Colonic mucosa (tissue), 4 donors: ENCODE measurements around the gene PI3. TPM values are rescaled to one million over a fixed set of nuclear protein-coding genes. Genes with fewer than 3 reads are reported as not detected.

ENCODE experiments used
- DNase-seq: peaks from one replicate; pipeline ENCODE4 v3.0.0-alpha.2; 2020
- H3K27ac ChIP-seq: fragments of 200-600 bp; one replicate; pipeline ENCODE4 v1.8.0; 2021
- H3K27me3 ChIP-seq: fragments of 200-600 bp; one replicate; pipeline ENCODE4 v1.8.0; 2021
- H3K36me3 ChIP-seq: fragments of 200-600 bp; one replicate; pipeline ENCODE4 v1.8.0; 2021
- H3K4me1 ChIP-seq: fragments of 200-600 bp; one replicate; pipeline ENCODE4 v1.8.0; 2021; ENCODE audit warnings: mild to moderate bottlenecking
- H3K4me3 ChIP-seq: fragments of 200-600 bp; one replicate; pipeline ENCODE4 v1.8.0; 2021
- H3K9ac ChIP-seq, 2 donors: one replicate each; pipeline ENCODE4 v1.7.0; 2013; ENCODE audit warnings: control low read depth in 2 of 2, low read depth in 2 of 2, low read length in 2 of 2
- H3K9me3 ChIP-seq: fragments of 200-600 bp; one replicate; pipeline ENCODE4 v1.8.0; 2021
- intact Hi-C: fragments of 100-400 bp; cut with DNase I; formaldehyde crosslinking; loops from one replicate; pipeline ENCODE4 v1.14.1; 2022
- total RNA-seq, 2 donors: library from RNA; stranded (reverse); fragmentation: NEBNext Ultra II Directional in 1 of 2; extraction: Animal tissue kit (Norgen Biotek cat#: 25700) in 1 of 2; gene quantifications; one replicate each; pipeline ENCODE4 v1.2.1, GENCODE V29; 2021
- TF ChIP-seq, protein P1 (sequence below): fragments of 200-600 bp; IDR thresholded peaks from one replicate; pipeline ENCODE4 v1.8.0; 2022; ENCODE audit warnings: antibody characterized with exemption, mild to moderate bottlenecking
- donor health status: healthy.
- donor health status: DM: no; HTN: no; CAD: no.
- donor health status: DM: no; HTN: no; CAD: no.

The PI3 gene
- total RNA-seq, 2 donors from 2014 or later, result 93.4 to 262 TPM

DNA sequence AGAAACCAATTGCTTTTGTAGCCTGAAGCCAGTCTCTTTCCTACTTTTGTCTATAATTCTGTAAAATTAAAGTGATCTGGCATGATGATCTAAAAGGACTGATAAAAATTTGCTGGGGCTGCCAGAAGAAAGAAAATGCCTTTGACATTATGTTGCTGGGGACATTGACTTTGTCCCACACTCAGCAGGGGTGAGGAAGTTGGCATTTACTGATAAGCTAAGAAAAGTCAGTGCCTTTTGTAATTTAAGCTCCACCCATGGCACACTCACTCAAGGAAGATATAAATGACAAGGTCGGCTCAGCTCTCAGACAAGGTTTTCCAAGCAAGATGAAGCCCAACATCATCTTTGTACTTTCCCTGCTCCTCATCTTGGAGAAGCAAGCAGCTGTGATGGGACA is 32.0 kb downstream of the PI3 start, which contains the start of gene SEMG1:
SEMG1 (plus strand) TSS at position 309 of the 400 bp plus-strand sequence; CDS start at position 330, 21 bp downstream.
- no peak within 1 kb of the TSS for H3K27ac ChIP-seq
- H3K36me3 ChIP-seq, result no peaks in the 10 kb centered on the region
- intact Hi-C loops, result no loop called here
- TF ChIP-seq, protein P1, sequence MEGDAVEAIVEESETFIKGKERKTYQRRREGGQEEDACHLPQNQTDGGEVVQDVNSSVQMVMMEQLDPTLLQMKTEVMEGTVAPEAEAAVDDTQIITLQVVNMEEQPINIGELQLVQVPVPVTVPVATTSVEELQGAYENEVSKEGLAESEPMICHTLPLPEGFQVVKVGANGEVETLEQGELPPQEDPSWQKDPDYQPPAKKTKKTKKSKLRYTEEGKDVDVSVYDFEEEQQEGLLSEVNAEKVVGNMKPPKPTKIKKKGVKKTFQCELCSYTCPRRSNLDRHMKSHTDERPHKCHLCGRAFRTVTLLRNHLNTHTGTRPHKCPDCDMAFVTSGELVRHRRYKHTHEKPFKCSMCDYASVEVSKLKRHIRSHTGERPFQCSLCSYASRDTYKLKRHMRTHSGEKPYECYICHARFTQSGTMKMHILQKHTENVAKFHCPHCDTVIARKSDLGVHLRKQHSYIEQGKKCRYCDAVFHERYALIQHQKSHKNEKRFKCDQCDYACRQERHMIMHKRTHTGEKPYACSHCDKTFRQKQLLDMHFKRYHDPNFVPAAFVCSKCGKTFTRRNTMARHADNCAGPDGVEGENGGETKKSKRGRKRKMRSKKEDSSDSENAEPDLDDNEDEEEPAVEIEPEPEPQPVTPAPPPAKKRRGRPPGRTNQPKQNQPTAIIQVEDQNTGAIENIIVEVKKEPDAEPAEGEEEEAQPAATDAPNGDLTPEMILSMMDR, result no peak
- H3K4me1 ChIP-seq, result no peaks in the 10 kb centered on the region
- H3K4me3 ChIP-seq, result no peak within 1 kb of the TSS
- H3K9ac ChIP-seq, result no peak within 1 kb of the TSS
- no peaks in the 10 kb centered on the region for H3K9me3 ChIP-seq
- peak; percentile 21 for DNase-seq
- no peaks in the 10 kb centered on the region for H3K27me3 ChIP-seq

DNA sequence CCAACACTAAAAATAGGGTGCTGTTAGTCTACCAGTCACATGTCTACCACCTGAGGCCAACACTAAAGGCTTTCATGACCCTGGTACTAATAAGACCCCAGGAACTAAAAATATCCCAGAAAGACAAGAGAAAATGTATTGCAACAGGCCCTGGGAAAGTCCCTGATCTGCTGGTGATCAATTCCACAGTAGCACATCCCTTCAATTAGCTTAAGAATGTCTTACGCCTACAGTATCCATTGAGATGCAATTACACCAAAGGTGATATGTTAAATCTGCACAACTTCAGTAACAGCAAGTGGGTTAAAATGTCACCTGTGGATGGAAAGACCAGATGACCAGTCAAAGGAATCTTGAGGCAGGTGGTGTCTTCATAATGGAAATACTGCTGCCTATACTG is 35.2 kb downstream of the PI3 start:
- TF ChIP-seq, protein P1, result no peak
- Histone ChIP-seq H3K27ac (no peak overlapping the region), H3K4me1 (no peaks in the 10 kb centered on the region), H3K9me3 (no peaks in the 10 kb centered on the region), H3K36me3 (no peaks in the 10 kb centered on the region), H3K4me3 (no peak overlapping the region), H3K27me3 (no peaks in the 10 kb centered on the region), H3K9ac (no peak overlapping the region)
- intact Hi-C loops, result no loop called here
- DNase-seq, result no peak

DNA sequence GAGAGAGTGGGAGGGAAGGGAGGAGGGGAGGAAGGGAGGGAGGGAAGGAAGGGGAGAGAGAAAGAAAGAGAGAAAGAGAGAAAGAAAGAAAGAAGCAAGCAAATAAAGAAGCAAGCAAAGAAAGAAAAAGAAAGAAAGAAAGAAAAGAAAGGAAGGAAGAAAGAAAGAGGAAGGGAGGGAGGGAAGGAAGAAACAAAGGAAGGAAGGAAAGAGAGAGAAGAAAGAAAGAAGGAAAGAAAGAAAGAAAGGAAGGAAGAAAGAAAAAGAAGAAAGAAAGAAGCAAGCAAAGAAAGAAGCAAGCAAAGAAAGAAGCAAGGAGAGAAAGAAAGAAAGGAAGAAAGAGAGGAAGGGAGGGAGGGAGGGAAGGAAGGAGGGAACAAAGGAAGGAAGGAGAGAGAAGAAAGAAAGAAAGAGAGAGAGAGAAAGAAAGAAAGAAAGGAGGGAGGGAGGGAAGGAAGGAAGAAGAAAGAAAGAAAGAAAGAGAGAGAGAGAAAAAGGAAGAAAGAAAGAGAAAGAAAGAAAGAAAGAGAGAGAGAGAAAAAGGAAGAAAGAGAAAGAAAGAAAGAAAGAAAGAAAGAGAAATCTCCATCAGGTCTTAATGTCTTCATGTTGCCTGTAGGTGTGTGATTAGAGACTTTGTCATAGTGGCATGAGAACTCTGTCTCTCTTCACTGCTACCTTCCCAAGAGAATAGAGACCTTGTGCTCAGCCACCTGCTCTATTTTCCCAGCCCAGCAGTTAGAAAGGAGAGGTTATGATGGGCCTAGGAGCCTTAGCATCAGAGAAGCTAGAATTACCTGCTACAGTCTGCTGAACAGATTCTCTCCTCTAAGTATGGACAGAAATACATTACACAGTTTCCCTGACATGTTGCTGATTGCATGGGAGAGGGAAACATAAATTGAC is 37.1 kb downstream of the PI3 start:
- Histone ChIP-seq H3K36me3 (no peaks in the 10 kb centered on the region), H3K27ac (no peak overlapping the region), H3K9me3 (no peaks in the 10 kb centered on the region), H3K4me3 (no peak overlapping the region), H3K27me3 (no peaks in the 10 kb centered on the region), H3K9ac (no peak overlapping the region), H3K4me1 (no peaks in the 10 kb centered on the region)
- intact Hi-C loops, result no loop called here
- DNase-seq, result no peak
- TF ChIP-seq, protein P1, result no peak

DNA sequence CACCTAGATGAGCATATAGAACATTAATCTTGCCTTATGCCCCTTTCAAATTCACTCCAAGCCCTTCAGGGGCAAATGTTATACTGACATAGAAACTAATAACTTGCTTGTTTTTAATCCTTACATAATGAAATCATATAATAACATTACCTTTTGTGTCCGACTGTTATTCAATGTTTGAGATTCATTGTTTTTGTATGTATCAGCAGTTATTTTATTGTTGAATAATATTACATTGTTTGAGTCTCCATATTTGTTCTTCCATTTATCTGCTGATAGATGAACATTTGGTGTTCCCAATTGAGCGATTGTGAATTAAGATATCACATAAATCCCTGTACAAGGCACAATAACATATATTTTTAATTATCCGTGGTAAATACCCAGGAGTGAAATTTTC is 38.1 kb downstream of the PI3 start:
- Histone ChIP-seq H3K27ac (no peak overlapping the region), H3K4me3 (no peak overlapping the region), H3K36me3 (no peaks in the 10 kb centered on the region), H3K4me1 (no peaks in the 10 kb centered on the region), H3K9ac (no peak overlapping the region), H3K9me3 (no peaks in the 10 kb centered on the region), H3K27me3 (no peaks in the 10 kb centered on the region)
- no peak for DNase-seq
- intact Hi-C loops, result no loop called here
- TF ChIP-seq, protein P1, result no peak

DNA sequence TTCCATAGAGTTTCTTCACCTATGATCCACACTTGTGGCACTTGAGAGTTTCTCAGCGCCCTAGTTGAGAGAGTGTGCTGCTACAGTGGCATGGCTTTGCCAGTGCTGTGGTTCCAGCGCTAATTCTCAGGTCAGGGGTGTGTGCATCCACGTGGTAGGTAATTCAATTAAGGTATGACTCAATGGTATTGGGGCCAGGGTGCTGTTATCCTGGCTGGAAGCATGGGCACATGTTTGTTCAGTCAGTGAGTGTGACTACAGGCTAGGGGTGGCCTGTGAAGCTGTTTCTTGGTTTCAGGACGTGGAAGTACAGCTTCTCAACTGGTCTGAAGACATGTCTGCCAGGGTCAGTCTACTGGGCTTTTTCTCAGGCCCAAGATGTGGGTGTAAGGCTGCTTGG is 43.4 kb downstream of the PI3 start:
- Histone ChIP-seq H3K36me3 (no peaks in the 10 kb centered on the region), H3K4me1 (no peaks in the 10 kb centered on the region), H3K27ac (no peak overlapping the region), H3K9ac (no peak overlapping the region), H3K27me3 (no peaks in the 10 kb centered on the region), H3K4me3 (no peak overlapping the region), H3K9me3 (no peaks in the 10 kb centered on the region)
- intact Hi-C loops, result no loop called here
- TF ChIP-seq, protein P1, result no peak
- no peak for DNase-seq
